ENCODE data around the gene ADAMTS9.

GRCh38 chr3:64546856-64547255 is 140.9 kb downstream of the ADAMTS9 start:
- TF ChIP-seq, protein P1, sequence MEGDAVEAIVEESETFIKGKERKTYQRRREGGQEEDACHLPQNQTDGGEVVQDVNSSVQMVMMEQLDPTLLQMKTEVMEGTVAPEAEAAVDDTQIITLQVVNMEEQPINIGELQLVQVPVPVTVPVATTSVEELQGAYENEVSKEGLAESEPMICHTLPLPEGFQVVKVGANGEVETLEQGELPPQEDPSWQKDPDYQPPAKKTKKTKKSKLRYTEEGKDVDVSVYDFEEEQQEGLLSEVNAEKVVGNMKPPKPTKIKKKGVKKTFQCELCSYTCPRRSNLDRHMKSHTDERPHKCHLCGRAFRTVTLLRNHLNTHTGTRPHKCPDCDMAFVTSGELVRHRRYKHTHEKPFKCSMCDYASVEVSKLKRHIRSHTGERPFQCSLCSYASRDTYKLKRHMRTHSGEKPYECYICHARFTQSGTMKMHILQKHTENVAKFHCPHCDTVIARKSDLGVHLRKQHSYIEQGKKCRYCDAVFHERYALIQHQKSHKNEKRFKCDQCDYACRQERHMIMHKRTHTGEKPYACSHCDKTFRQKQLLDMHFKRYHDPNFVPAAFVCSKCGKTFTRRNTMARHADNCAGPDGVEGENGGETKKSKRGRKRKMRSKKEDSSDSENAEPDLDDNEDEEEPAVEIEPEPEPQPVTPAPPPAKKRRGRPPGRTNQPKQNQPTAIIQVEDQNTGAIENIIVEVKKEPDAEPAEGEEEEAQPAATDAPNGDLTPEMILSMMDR (IDR thresholded peaks at IDR 0.05 in 8 of 11, conservative IDR thresholded peaks at IDR 0.05 in 3 of 11) = no peak
- no peak for TF ChIP-seq POLR2AphosphoS5 (IDR thresholded peaks at IDR 0.05)
- TF ChIP-seq POLR2A (IDR thresholded peaks at IDR 0.05) = no peak
